ENCODE measurements around the gene ABCB9.

GRCh38 chr12:122927756-122928403, 38.4 kb downstream of the ABCB9 start:
- TF ChIP-seq CTCF (IDR thresholded peaks at IDR 0.05; ENCODE audit: insufficient read depth, low read depth, low read length) = no peak
- no peak for TF ChIP-seq EZH2 (IDR thresholded peaks at IDR 0.05; ENCODE audit: insufficient read depth, low read length)
